ENCODE data around the gene GALNT18. TPM values are rescaled to one million over a fixed set of nuclear protein-coding genes. Genes with fewer than 3 reads are reported as not detected.

The GALNT18 gene
- total RNA-seq, 3 donors from 2014 or later (not counting 1 experiment from before 2014, with no cell fraction given) = 0.18 to 0.42 (median 0.38) TPM

- Mint-ChIP-seq H3K9me3 (no peaks in the 10 kb centered on the region), H3K27ac (no peak overlapping the region), H3K4me1 (no peaks in the 10 kb centered on the region), H3K4me3 (no peak overlapping the region), H3K36me3 (no peaks in the 10 kb centered on the region), H3K27me3 (ENCODE audit: low read depth in 2 of 2) (peaks cover 3 to 7% of the 10 kb centered on the region in 2 donors)
- intact Hi-C loops (cut with micrococcal nuclease) = no loop called here
- Histone ChIP-seq H3K27me3 (ENCODE audit: control insufficient read depth, insufficient read depth, low read length) (no peaks in the 10 kb centered on the region), H3K9me3 (ENCODE audit: control insufficient read depth, insufficient read depth, low read length) (no peaks in the 10 kb centered on the region), H3K4me3 (ENCODE audit: low read length) (no peak overlapping the region), H3K4me1 (ENCODE audit: control insufficient read depth, insufficient read depth, low read length) (no peaks in the 10 kb centered on the region), H3K27ac (ENCODE audit: low read length) (no peak overlapping the region), H3K36me3 (ENCODE audit: control insufficient read depth, insufficient read depth, low read length) (no peaks in the 10 kb centered on the region)
- no peak for ATAC-seq
- DNase-seq = no peak
- WGBS (ENCODE audit: insufficient coverage) = 54% methylated on average over 4 of the region's 4 CpGs
- no peak for TF ChIP-seq CTCF (IDR thresholded peaks at IDR 0.05)
These were observed 337.3 kb downstream of the GALNT18 start for GRCh38 chr11:11284481-11284880.

GRCh38 chr11:11281626-11282025 lies 340.2 kb downstream of the GALNT18 start:
- H3K4me3 Mint-ChIP-seq = no peak overlapping the region
- Histone ChIP-seq H3K27ac (ENCODE audit: low read length) (no peak overlapping the region), H3K9me3 (ENCODE audit: control insufficient read depth, insufficient read depth, low read length) (no peaks in the 10 kb centered on the region), H3K4me3 (ENCODE audit: low read length) (no peak overlapping the region), H3K4me1 (ENCODE audit: control insufficient read depth, insufficient read depth, low read length) (no peaks in the 10 kb centered on the region), H3K27me3 (ENCODE audit: control insufficient read depth, insufficient read depth, low read length) (no peaks in the 10 kb centered on the region), H3K36me3 (ENCODE audit: control insufficient read depth, insufficient read depth, low read length) (no peaks in the 10 kb centered on the region)
- ATAC-seq = no peak
- no peak overlapping the region for H3K27ac Mint-ChIP-seq
- WGBS (ENCODE audit: insufficient coverage) = 89% methylated on average over 5 of the region's 5 CpGs
- H3K36me3 Mint-ChIP-seq = no peaks in the 10 kb centered on the region
- H3K9me3 Mint-ChIP-seq = no peaks in the 10 kb centered on the region
- H3K4me1 Mint-ChIP-seq = no peaks in the 10 kb centered on the region
- intact Hi-C loops (cut with micrococcal nuclease) = no loop called here
- DNase-seq = no peak
- H3K27me3 Mint-ChIP-seq (ENCODE audit: low read depth in 2 of 2) = peaks cover 16 to 18% of the 10 kb centered on the region in 2 donors
- no peak for TF ChIP-seq CTCF (IDR thresholded peaks at IDR 0.05)

- Histone ChIP-seq H3K4me1 (ENCODE audit: control insufficient read depth, insufficient read depth, low read length) (no peaks in the 10 kb centered on the region), H3K27ac (ENCODE audit: low read length) (no peak overlapping the region), H3K9me3 (ENCODE audit: control insufficient read depth, insufficient read depth, low read length) (no peaks in the 10 kb centered on the region), H3K27me3 (ENCODE audit: control insufficient read depth, insufficient read depth, low read length) (no peaks in the 10 kb centered on the region), H3K36me3 (ENCODE audit: control insufficient read depth, insufficient read depth, low read length) (no peaks in the 10 kb centered on the region), H3K4me3 (ENCODE audit: low read length) (no peak overlapping the region)
- H3K27ac Mint-ChIP-seq = no peak overlapping the region
- intact Hi-C loops (cut with micrococcal nuclease) = no loop called here
- no peak for TF ChIP-seq CTCF (IDR thresholded peaks at IDR 0.05)
- no peaks in the 10 kb centered on the region for H3K36me3 Mint-ChIP-seq
- H3K4me3 Mint-ChIP-seq = no peak overlapping the region
- no peaks in the 10 kb centered on the region for H3K4me1 Mint-ChIP-seq
- H3K9me3 Mint-ChIP-seq = no peaks in the 10 kb centered on the region
- H3K27me3 Mint-ChIP-seq (ENCODE audit: low read depth in 2 of 2) = peaks cover 14 to 16% of the 10 kb centered on the region in 2 donors
- no peak for ATAC-seq
- WGBS (ENCODE audit: insufficient coverage) = 91% methylated on average over 5 of the region's 5 CpGs
- DNase-seq = no peak
These were observed 341.0 kb downstream of the GALNT18 start for GRCh38 chr11:11280826-11281225.

- Mint-ChIP-seq H3K4me1 (no peaks in the 10 kb centered on the region), H3K36me3 (no peaks in the 10 kb centered on the region), H3K27ac (no peak overlapping the region), H3K9me3 (no peaks in the 10 kb centered on the region), H3K27me3 (ENCODE audit: low read depth in 2 of 2) (peaks cover 14 to 16% of the 10 kb centered on the region in 2 donors), H3K4me3 (no peak overlapping the region)
- no peak overlapping the region for H3K4me3 ChIP-seq (ENCODE audit: low read length)
- TF ChIP-seq CTCF (IDR thresholded peaks at IDR 0.05) = no peak
- H3K27ac ChIP-seq (ENCODE audit: low read length) = no peak overlapping the region
- no peaks in the 10 kb centered on the region for H3K9me3 ChIP-seq (ENCODE audit: control insufficient read depth, insufficient read depth, low read length)
- intact Hi-C loops (cut with micrococcal nuclease) = no loop called here
- DNase-seq (no peak), ATAC-seq (no peak)
- no peaks in the 10 kb centered on the region for H3K27me3 ChIP-seq (ENCODE audit: control insufficient read depth, insufficient read depth, low read length)
- 61% methylated on average over 10 of the region's 11 CpGs for WGBS (ENCODE audit: insufficient coverage)
- H3K4me1 ChIP-seq (ENCODE audit: control insufficient read depth, insufficient read depth, low read length) = no peaks in the 10 kb centered on the region
- no peaks in the 10 kb centered on the region for H3K36me3 ChIP-seq (ENCODE audit: control insufficient read depth, insufficient read depth, low read length)
These were observed 341.7 kb downstream of the GALNT18 start for GRCh38 chr11:11279956-11280689.

All from natural killer cell (primary cell).